ENCODE measurements around the gene MRPL41. TPM values are rescaled to one million over a fixed set of nuclear protein-coding genes. Genes with fewer than 3 reads are reported as not detected.

The MRPL41 gene
- total and polyA plus RNA-seq, 2 experiments from 2014 or later, result 42.9 to 97.6 TPM

DNA sequence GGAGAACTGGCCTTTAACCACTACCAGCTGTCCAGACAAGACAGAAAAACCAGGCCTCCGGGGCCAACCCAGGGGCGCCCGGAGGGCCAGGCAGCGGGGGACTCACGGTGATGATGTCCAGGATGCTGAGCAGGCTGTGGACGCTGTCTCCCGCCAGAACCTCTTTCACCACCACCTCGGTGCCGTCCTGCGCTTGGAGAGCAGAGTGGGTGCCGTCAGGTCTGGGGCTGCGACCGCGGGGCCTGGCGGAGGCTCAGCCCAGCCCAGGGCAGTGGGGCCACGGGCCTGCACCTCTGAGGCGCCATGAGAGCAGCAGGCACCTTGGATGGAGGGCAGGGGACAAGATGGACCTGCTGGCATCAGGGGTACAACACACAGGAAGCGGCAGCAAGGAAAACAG lies 11.1 kb upstream of the MRPL41 start:
- TF ChIP-seq EZH2phosphoT487 (IDR thresholded peaks at IDR 0.05; ENCODE audit: insufficient read depth, low read depth) (no peak), EZH2 (IDR thresholded peaks at IDR 0.05; ENCODE audit: insufficient read depth, poor library complexity, severe bottlenecking) (no peak)
- H3K4me1 ChIP-seq (ENCODE audit: insufficient read depth), result peaks cover 17% of the 10 kb centered on the region
- H3K4me3 ChIP-seq, result no peak overlapping the region
- no peaks in the 10 kb centered on the region for H3K9me3 ChIP-seq (ENCODE audit: low read depth)
- no peak overlapping the region for H2AFZ ChIP-seq
- no peaks in the 10 kb centered on the region for H3K27me3 ChIP-seq (replicated peaks; ENCODE audit: insufficient read depth)
- no peak overlapping the region for H3K9ac ChIP-seq
- H4K20me1 ChIP-seq (ENCODE audit: insufficient read depth), result no peaks in the 10 kb centered on the region
- no peaks in the 10 kb centered on the region for H3K36me3 ChIP-seq (ENCODE audit: low read depth)
- 81 to 82% methylated on average over 18 of the region's 18 CpGs for WGBS, 2 experiments (ENCODE audit: low coverage in 1 of 2, low lambda C conversion rate in 2 of 2, missing lambda C conversion rate in 2 of 2)
- no peaks in the 10 kb centered on the region for H3K79me2 ChIP-seq (ENCODE audit: insufficient read depth)
- peaks cover 5% of the 10 kb centered on the region; the same call in 1 of the 2 replicates for H3F3A ChIP-seq (ENCODE audit: insufficient read depth)
- H3K27ac ChIP-seq, result no peak overlapping the region
- in situ Hi-C loops (cut with MboI), result no loop called here
- no peaks in the 10 kb centered on the region for H3K9me2 ChIP-seq (ENCODE audit: insufficient read depth)
- no peak for DNase-seq
- no peak overlapping the region for H3K4me2 ChIP-seq (ENCODE audit: unreplicated experiment)

DNA sequence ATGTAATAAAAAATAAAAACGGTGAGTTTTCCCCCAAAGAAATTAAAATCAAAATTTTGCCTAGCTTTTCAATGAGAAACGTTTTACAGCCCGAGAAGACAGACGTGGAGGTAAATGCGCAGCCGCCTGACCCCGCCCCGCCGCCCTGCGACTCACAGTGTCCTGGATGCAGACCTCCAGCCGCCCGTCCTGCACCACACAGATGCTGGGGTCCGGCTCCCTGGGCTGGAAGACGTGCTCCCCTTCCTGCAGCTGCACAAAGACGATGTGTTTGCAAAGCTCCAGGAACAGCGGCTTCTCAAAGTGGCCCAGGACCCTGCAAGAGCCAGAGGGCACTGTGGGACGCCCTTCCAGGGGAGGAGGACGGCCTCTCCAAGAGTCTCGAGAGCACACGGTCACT lies 9.2 kb upstream of the MRPL41 start:
- no peaks in the 10 kb centered on the region for H4K20me1 ChIP-seq (ENCODE audit: insufficient read depth)
- in situ Hi-C loops (cut with MboI), result no loop called here
- H3K27me3 ChIP-seq (replicated peaks; ENCODE audit: insufficient read depth), result no peaks in the 10 kb centered on the region
- H3F3A ChIP-seq (ENCODE audit: insufficient read depth), result peaks cover 10% of the 10 kb centered on the region
- H3K4me1 ChIP-seq (ENCODE audit: insufficient read depth), result peaks cover 20% of the 10 kb centered on the region
- H2AFZ ChIP-seq, result no peak overlapping the region
- H3K9ac ChIP-seq, result no peak overlapping the region
- no peak overlapping the region for H3K27ac ChIP-seq
- H3K9me3 ChIP-seq (ENCODE audit: low read depth), result no peaks in the 10 kb centered on the region
- H3K79me2 ChIP-seq (ENCODE audit: insufficient read depth), result no peaks in the 10 kb centered on the region
- DNase-seq, result no peak
- H3K4me2 ChIP-seq (ENCODE audit: unreplicated experiment), result no peak overlapping the region
- TF ChIP-seq EZH2phosphoT487 (IDR thresholded peaks at IDR 0.05; ENCODE audit: insufficient read depth, low read depth) (no peak), EZH2 (IDR thresholded peaks at IDR 0.05; ENCODE audit: insufficient read depth, poor library complexity, severe bottlenecking) (no peak)
- WGBS, 2 experiments (ENCODE audit: low coverage in 1 of 2, low lambda C conversion rate in 2 of 2, missing lambda C conversion rate in 2 of 2), result 94% methylated on average over 20 of the region's 20 CpGs
- no peaks in the 10 kb centered on the region for H3K36me3 ChIP-seq (ENCODE audit: low read depth)
- no peak overlapping the region for H3K4me3 ChIP-seq
- no peaks in the 10 kb centered on the region for H3K9me2 ChIP-seq (ENCODE audit: insufficient read depth)

DNA sequence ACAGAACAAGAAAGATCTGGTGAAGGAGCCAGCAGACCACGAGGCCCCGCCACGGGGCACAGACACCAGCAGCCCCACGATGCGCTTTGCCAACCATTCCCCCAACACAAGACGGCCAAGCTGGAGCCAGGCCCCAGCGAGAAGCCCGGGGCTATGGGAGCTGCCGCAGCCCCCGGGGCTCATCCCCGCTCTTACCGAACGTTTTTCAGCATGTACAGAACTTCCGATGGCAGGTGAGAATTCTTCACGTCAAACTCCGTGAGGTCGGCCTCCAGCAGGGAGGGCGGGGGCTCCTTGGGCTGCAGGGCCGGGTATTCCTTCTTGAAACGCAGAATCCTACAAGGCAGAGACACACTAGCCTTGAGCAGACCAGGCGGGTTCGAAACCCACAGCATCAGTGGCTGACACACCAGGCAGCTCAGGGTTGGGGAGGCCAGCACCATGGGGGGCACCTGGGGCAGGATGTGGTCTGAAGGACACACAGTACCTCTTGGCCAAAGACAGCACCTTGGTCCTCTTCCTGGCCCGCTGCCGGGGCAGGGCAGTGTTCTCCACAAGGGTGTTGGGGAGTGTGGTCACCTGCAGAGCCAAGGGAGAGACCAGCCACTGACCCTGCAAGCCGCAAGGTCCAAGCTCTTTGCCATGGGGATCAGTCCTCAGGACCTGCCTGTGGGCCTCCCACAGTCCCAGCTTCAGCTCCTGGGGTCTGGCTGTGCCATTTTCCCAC lies 8.3 kb upstream of the MRPL41 start:
- Histone ChIP-seq H4K20me1 (ENCODE audit: insufficient read depth) (no peaks in the 10 kb centered on the region), H3K79me2 (ENCODE audit: insufficient read depth) (no peaks in the 10 kb centered on the region), H3K4me3 (no peak overlapping the region), H2AFZ (no peak overlapping the region), H3K9me3 (ENCODE audit: low read depth) (no peaks in the 10 kb centered on the region), H3K36me3 (ENCODE audit: low read depth) (no peaks in the 10 kb centered on the region), H3K9me2 (ENCODE audit: insufficient read depth) (no peaks in the 10 kb centered on the region), H3F3A (ENCODE audit: insufficient read depth) (peaks cover 10% of the 10 kb centered on the region), H3K27ac (peak overlapping the region; percentile 98), H3K27me3 (replicated peaks; ENCODE audit: insufficient read depth) (no peaks in the 10 kb centered on the region), H3K4me1 (ENCODE audit: insufficient read depth) (peaks cover 25% of the 10 kb centered on the region), H3K9ac (peak overlapping the region; percentile 84; the same call in 1 of the 2 replicates), H3K4me2 (ENCODE audit: unreplicated experiment) (no peak overlapping the region)
- no peak for TF ChIP-seq EZH2 (IDR thresholded peaks at IDR 0.05; ENCODE audit: insufficient read depth, poor library complexity, severe bottlenecking)
- TF ChIP-seq EZH2phosphoT487 (IDR thresholded peaks at IDR 0.05; ENCODE audit: insufficient read depth, low read depth), result no peak
- in situ Hi-C loops (cut with MboI), result no loop called here
- WGBS, 2 experiments (ENCODE audit: low coverage in 1 of 2, low lambda C conversion rate in 2 of 2, missing lambda C conversion rate in 2 of 2), result 91 to 95% methylated on average over 24 to 25 of the region's 25 CpGs
- DNase-seq, result no peak

DNA sequence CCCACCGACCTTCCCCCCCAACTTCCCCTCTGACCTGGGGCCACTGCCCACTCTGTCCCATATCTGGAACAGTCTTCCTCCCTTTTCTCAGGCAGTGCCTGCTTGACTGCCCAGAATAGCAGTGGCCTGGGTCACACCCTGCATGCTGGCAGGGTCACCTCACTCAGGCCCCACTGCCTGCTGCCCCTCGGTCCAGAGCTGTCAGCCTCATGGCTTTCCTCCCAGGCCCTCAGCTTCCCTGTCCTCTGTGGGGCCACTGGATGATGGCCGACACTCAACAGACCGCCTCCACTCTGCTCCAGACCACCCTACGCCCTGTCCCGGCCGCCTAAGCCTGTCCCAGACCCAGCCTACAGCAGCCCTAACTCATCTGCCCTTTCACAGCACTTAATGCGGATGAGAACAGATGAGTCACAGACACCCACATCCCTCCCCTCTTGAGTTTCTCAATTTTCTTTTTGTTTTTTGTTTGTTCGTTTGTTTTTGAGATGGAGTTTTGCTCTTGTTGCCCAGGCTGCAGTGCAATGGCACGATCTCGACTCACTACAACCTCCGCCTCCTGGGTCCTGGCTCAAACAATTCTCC lies 7.4 kb upstream of the MRPL41 start:
- H4K20me1 ChIP-seq (ENCODE audit: insufficient read depth), result no peaks in the 10 kb centered on the region
- H3K4me3 ChIP-seq, result peak overlapping the region; percentile 47; the same call in 1 of the 2 replicates
- 16 to 18% methylated on average over 12 of the region's 12 CpGs for WGBS, 2 experiments (ENCODE audit: low coverage in 1 of 2, low lambda C conversion rate in 2 of 2, missing lambda C conversion rate in 2 of 2)
- peaks cover 10% of the 10 kb centered on the region for H3F3A ChIP-seq (ENCODE audit: insufficient read depth)
- H3K36me3 ChIP-seq (ENCODE audit: low read depth), result no peaks in the 10 kb centered on the region
- in situ Hi-C loops (cut with MboI), result no loop called here
- H3K79me2 ChIP-seq (ENCODE audit: insufficient read depth), result no peaks in the 10 kb centered on the region
- no peaks in the 10 kb centered on the region for H3K9me3 ChIP-seq (ENCODE audit: low read depth)
- peak overlapping the region; percentile 72 for H3K4me2 ChIP-seq (ENCODE audit: unreplicated experiment)
- H3K27me3 ChIP-seq (replicated peaks; ENCODE audit: insufficient read depth), result no peaks in the 10 kb centered on the region
- TF ChIP-seq EZH2phosphoT487 (IDR thresholded peaks at IDR 0.05; ENCODE audit: insufficient read depth, low read depth), result no peak
- no peak for TF ChIP-seq EZH2 (IDR thresholded peaks at IDR 0.05; ENCODE audit: insufficient read depth, poor library complexity, severe bottlenecking)
- peak overlapping the region; percentile 98 for H3K27ac ChIP-seq
- H2AFZ ChIP-seq, result peak overlapping the region; percentile 76
- DNase-seq, result peak; percentile 91
- H3K9me2 ChIP-seq (ENCODE audit: insufficient read depth), result no peaks in the 10 kb centered on the region
- peaks cover 25% of the 10 kb centered on the region for H3K4me1 ChIP-seq (ENCODE audit: insufficient read depth)
- peak overlapping the region; percentile 84 for H3K9ac ChIP-seq

Measured in GM23248 (cell line).